HG03066 (cell line): ENCODE measurements around the gene TEX38.
"Not testable (repeated sequence)": the region's sequence is repeated elsewhere in the genome, so short reads cannot be mapped to it uniquely, and the experiment has no call there.

ENCODE experiments used
- ATAC-seq: cut with Tn5 transposase; IDR thresholded peaks from one replicate; pipeline ENCODE4 v1.9.1; 2021; ENCODE audit warnings: low read depth; ENCODE audit not compliant: unreplicated experiment

The TEX38 gene

DNA sequence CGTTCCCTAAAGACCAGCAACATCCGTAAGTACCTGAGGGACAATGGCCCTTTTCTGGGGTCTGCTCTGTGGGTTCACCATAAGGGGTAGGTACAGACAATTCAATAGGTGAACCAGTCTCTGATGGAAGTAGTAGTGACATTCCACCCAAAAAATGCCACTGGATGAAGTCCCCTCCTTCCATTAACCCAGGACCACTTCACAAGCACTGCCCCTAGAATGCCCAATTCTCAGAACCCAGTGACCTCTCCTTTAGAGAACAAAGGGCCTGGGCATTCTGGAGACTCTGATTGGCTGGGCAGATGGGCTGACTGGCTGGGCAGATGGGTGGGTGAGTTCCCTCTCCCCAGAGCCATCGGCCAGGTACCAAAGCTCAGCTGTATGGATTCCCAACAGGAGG lies at the start of gene TEX38:
TEX38 (plus strand) TSS at position 301 of the 400 bp plus-strand sequence; CDS start at position 382, 81 bp downstream.
- no peak for ATAC-seq

DNA sequence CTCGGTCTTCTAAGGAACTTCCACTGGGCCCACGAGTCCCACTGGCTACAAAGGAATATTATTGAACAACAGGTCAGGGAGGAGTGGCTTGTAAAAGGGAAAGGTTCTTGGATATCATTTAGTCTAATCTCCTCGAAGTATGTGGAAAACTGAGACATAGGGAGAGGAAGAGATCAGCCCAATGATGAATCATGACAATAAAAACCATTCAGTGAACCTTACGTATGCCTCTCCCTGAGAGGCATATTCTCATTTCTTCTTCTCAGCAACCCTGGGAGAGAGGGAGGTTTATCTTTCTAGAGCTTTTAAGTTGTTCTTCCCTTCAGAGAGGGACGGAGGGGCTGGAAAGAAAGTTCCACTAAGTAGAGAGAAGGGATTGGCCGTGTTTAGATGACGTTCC lies 49.7 kb upstream of the TEX38 start:
- ATAC-seq, result no peak

DNA sequence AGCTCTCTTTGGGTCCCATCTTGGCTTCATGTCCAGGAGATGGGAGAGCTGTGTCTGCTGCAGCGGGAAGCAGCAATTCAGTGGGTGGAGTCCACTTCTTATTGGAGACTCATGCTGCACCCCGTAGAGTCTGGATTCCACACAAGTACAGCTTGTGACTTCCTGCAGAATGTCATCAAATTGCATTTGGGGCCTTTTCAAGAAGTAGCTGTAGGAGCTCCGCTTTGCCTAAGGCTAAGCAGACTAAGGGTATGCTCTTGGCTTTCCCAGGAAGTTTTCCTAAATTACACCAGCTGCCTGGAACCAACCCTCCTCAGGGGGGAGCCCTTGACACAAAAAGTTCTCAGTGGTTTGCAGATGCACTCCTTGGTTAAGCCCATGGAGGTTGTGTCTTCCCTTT lies 49.3 kb upstream of the TEX38 start:
- no peak for ATAC-seq

DNA sequence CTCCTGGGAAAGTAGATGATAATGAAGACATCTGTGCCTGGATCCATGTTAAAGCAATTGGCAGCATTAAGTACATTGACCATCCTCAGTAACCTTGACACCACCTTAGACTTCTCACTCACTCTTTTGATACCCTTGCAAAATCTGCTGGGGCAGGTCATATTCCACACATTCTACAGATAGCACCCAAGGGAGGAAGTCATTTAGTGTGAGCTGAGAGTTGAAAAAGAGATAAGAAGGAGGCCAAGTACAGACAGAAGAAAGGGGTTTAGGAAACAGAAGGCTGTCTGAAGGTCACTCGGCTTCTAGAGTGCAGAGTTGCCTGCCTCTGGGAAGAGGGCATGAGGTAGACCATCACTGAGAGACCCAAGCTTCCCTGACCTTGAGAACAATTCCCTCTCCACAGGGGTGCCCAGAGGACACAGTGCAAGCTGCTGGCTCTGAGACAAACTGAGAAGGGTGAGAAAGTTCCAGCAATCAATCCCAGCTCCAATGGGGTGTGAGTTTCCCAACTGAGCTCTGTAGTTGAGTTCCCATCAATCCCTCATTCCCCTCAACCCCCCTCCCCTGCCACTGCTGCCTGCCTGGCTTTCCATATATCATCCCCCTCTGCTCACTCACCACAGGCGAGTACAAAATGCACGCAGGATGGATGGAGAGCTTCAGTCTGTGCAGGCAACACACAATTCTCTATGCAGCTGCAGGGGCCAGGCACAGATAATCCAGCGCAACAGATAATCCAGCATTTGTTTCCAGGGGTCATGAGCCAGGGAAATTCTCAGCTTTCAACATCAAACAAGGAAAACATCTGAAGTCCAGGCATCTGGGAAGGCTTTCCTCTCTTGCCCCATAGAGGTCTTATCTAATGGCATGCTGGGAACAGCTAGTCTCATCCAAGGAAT lies 47.7 kb upstream of the TEX38 start:
- ATAC-seq, result no peak

DNA sequence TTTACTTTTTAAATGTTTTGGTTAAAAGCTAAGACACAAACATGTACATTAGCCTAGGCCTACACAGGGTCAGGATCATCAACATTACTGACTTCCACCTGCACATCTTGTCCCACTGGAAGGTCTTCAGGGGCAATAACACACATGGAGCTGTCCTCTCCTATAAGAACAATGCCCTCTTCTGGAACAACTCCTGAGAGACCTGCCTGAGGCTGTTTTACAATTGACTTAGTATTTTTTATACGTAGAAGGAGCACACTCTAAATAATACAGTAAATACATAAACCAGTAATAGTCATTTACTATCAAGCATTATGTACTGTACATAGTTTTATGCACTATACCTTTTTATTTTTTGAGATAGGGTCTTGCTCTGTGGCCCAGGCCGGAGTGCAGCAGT lies 40.9 kb upstream of the TEX38 start:
- ATAC-seq, result no peak

DNA sequence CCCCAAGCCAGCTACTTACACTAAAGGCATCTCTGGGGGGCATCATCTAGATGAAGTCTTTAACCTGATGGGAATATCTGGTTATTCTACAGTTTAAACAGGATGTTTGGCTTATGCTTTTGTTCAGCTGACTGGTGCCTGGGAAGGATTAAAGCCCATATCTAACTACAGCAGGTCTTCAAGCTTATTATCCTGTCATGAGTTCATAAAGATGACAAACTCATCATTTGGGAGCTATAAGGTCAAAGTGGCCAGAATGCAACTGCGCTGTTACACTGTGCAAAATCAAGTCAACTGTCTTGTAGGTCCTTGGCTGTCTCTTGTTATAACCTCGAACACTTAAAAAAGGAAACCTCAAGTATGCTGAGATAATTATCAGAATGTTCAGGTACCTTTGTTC lies 36.4 kb upstream of the TEX38 start:
- no peak for ATAC-seq

DNA sequence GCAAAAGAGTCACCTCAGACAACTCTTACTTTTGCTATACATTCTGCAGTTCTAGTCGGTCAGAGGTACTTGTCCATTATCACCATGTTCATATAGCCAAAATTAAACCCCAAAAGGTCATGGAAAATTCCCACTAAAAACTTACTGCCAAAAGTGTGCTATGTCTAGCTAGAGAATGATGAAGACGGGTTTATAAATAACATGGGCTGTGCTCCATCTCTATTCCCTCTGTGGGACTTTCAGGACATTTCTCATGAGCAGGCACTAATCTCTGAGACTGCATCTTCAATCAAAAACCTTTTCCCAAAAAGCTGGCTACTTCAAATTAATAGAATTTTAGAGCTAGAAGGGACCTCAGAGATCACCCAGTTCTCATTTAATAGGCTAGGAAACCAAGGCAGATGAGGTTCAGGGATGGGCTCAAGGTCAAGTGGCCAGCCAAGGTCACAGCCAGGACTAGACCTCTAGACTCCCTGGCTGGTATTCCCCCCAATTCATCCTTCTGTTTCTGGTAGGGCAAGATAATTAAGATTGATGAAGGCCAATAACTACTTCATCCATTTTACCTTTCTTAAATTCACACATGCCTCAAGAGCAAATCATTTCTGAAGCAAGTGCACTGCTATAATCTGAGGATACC lies 34.1 kb upstream of the TEX38 start:
- ATAC-seq, result no peak

DNA sequence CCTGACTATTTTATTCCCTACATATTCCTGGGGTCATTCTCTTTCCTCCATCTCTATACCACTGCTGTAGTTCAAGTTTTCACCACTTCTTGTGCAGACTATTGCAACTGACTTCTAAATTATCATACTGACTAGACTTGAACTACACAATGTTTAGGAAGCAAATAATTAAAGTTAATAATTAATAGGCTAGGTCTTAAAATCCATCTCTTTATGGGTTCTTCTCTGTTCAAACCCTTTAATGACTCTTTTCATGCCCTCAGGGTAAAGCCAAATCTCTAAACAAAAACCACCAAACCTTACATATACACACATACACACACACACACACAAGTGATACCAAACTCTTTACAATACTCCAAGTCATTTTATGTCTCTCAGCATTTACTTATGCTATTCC lies 32.7 kb upstream of the TEX38 start:
- no peak for ATAC-seq

DNA sequence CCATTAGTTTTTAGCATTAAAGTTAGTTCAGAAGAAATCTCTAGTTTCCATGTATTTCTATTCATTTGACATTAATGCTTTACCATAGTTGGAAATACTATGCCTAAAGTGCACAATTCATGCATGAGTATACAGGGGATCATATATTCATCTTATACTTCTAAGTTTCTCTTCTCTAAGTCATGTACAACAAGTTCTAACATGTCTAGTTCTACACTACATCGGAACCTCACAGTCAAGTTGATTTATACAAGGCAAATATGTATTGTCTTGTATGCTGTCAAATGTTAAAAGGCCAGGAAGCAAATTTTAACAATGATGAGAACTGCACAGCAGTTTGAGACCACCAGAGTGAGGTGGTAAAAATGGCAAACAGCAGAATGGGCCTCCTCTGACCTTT lies 32.1 kb upstream of the TEX38 start:
- no peak for ATAC-seq

DNA sequence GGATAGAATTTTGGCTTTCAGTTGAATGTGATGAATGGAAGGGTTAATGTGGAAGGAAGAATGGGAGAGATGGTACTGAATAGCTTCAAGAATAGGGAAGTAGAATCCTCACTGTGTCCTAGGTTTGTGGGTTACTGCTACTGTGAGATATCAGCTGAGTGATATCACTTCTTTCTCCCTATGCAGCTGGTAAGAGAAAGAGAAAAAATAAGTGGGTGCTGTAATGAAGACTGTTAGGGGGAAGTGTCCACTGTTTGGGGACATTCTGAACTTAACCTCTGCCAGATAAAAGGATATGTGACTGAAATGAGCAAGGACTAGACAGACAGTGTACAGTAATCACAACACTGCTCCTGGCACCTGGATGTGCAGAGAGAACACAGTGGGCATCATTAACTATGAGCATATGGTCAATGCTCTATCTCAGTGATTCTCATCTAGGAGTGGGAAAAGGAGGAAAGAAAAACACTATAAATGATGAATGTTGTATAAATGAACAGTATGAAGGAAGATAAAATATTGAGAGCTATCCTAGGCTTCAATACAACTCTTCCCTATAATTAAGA lies 29.5 kb upstream of the TEX38 start:
- no peak for ATAC-seq

DNA sequence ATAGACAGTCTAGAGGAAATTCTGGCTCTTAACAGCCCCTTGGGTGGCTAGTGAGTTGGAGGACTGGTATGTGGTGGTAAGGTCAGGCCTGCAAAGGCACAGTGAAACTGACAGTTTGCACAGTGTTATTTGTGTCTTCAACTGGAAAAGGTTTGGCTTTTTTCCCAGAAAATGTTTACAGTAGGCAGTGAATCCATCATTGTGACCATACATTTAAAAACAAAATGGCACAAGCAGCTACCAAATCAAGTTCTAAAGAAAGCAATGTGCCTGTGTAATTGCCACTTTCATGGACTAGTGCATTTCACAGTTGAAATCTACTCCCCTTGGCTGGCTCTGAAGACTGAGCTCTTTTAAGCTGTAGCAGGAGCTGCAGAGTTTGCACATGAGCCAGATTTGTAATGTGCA lies 28.3 kb upstream of the TEX38 start:
- ATAC-seq, result no peak

DNA sequence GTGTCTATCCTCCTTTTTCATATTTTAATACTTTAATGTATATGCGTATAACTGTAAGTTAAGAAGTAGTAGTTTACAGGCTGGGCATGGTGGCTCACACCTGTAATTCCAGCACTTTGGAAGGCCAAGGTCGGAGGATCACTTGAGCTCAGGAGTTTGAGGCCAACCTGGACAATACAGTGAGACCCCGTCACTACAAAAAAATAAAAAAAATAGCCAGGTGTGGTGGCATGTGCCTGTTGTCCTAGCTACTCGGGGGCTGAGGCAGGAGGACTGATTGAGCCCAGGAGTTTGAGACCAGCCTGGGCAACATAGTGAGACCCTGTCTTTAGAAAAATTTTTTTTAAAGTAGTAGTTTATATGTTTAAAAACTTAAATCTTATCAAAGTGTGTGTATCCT lies 25.8 kb upstream of the TEX38 start:
- ATAC-seq, result no peak

DNA sequence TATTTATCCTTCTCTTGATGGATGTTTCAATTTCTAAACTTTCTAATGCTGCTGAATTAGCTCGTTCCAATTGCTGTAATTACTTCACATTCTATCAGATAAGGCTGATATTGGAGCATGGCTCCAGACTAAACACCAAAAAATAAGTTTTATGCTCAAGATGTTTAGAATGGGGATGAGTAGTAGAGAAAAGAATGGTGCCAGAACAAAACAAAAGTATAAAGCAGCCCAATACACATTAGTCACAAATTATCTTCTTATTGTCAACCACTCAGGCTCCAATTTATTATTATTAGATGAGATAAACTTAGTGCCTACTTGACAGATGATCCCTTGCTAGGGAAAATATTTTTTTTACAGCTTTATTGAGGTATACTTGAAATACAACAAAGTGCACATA lies 25.3 kb upstream of the TEX38 start:
- ATAC-seq, result no peak

DNA sequence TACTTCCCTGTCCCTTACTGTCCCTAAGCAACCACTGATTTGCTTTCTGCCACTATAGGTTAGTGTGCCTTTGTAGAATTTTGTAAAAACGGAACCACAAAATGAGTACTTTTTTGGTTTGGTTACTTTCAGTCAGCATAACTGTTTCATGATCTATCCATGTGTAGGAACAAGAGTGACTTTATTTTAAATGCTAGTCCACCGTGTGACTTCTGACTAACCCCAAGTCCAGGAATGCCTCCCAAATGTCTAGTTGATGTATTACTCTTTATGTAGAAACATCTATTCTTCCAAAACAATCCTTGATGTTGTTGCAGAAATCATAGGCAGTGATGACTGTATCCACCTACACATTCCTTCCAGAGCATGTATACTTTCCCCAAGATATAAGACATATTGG lies 24.8 kb upstream of the TEX38 start:
- ATAC-seq, result no peak

DNA sequence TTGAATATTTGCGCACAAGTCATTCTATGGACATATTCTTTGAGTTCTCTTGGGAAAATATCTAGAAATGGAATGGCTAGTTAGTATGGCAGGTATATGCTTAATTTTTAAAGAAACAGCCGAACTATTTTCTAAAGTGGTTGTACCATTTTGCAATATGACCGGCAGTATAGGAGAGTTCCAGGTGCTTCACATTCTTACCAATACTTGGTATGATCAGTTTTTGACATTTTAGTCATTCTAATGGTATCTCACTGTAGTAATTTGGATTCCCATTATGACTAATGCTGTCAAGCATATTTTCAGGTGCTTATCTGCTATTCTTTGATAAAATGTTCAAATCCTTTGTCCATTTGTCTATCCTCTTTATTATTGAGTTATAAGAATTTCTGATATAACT lies 24.0 kb upstream of the TEX38 start:
- no peak for ATAC-seq

DNA sequence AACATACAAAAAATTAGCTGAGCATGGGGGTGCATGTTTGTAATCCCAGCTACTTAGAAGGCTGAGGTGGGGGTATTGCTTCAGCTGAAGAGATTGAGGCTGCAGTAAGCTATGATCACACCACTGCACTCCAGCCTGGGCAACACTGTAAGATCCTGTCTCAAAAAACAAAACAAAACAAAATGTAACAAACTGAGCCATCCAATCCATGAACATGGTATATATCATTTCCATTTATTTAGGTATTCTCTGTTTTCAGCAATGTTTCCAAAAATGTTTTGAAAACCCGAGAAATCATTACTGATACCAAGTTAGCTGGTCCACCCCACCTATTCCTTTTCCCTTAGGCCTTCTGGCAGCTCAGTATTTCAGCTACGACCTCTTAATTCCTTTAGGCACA lies 21.9 kb upstream of the TEX38 start:
- no peak for ATAC-seq

DNA sequence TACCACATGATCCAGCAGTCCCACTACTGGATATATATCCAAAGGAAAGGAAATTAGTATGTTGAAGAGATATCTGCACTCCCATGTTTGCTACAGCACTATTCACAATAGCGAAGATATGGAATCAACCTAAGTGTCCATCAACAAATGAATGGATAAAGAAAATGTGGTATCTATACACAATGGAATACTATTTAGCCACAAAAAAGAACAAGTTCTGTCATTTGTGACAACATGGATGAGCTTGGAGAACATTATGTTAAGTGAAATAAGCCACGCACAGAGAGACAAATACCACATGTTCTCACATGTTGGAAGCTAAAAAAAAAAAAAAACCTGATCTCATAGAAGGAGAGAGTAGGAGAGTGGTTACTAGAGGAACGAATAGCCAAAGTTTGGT lies 21.2 kb upstream of the TEX38 start:
- ATAC-seq, result no peak

DNA sequence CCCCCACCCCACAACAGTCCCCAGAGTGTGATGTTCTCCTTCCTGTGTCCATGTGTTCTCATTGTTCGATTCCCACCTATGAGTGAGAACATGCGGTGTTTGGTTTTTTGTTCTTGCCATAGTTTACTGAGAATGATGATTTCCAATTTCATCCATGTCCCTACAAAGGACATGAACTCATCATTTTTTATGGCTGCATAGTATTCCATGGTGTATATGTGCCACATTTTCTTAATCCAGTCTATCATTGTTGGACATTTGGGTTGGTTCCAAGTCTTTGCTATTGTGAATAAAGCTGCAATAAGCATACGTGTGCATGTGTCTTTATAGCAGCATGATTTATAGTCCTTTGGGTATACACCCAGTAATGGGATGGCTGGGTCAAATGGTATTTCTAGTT lies 20.5 kb upstream of the TEX38 start:
- not testable (repeated sequence) for ATAC-seq

DNA sequence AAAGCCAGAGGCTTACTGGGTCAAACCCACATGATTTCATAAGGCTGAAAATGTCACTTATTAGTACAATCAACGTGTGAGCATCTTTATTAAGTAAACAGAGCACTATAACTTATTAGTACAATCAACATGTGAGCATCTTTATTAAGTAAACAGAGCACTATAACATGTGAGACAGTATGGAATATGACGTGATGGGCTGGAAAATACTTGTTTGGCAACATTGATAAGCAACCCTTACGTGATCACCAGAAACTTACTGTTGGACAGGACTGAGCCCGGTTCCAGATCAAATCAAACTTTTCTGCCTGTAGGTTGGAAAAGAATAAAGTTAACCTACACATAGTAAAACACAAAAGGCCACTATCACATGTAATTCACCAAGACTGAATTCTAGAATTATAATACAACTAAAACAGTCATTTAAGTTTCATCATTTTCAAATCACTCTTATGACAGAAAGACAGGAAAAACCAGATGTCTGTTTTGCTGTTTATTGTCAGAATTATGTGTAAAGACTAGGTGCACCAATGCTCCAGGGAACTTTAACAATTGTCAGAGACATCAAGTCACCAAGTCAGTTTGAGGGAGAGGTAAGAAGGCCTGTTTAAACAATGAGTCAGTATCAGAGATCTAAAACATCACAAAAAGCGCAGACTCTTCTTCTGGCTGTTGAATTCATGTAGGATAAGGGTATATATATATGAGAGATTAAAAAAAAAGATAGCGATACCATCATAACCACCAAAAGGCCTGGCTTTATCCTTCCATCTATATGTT lies 19.1 kb upstream of the TEX38 start:
- no peak for ATAC-seq

DNA sequence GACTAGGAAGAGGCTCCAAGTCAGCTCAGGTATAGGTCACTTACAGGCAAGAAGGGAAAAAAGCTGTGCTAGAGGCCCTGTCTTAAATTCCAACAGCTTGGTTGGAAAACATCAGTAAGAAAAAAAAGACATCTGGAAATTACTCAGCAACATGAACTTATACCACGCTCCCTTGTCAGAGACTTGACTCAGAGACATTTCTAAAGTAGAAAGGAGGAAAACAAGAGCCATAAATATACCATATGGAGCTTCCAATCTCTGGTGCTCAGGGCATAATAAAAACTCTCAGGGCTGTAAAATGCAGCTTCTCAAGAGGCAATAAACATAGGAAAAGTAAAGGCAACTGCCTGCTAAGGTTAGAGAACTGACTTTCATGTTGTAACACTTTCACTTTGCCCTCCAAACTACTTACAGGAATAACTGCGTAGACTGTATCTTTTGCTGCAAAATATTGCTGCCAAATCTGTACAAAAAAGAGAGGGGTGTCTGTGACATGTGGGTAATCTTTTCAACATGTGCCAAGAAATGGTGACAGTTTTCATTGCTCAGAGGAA lies 18.2 kb upstream of the TEX38 start:
- no peak for ATAC-seq

DNA sequence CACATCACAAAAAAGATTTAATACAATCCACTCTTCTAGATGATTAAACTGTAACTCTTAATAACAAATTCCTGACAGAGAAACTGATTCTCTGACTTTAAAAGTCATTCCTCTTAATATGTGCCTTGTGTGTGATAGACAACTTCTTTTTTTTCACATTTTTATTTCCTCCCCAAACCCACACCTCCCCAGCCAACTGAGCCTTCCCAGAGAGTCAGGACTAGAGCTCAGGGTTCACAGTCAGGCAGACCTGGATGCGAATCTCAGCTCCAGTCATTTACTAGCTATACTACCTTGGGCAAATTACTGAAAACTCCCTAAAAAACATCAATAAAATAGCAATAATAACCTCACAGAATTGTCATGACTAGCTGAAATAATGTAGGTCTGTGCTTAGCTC lies 17.6 kb upstream of the TEX38 start:
- no peak for ATAC-seq
